ENCODE measurements around the gene ITGA7.

Gene ITGA7

GRCh38 chr12:55698965-55699364 is 8.7 kb downstream of the ITGA7 start:
- no peak for DNase-seq (ENCODE audit: low read depth)

- no peak for DNase-seq (ENCODE audit: low read depth)
Observed at GRCh38 chr12:55698241-55698955, 9.3 kb downstream of the ITGA7 start.

- no peak for DNase-seq (ENCODE audit: low read depth)
Observed at GRCh38 chr12:55697686-55698085, 10.0 kb downstream of the ITGA7 start.

DNA sequence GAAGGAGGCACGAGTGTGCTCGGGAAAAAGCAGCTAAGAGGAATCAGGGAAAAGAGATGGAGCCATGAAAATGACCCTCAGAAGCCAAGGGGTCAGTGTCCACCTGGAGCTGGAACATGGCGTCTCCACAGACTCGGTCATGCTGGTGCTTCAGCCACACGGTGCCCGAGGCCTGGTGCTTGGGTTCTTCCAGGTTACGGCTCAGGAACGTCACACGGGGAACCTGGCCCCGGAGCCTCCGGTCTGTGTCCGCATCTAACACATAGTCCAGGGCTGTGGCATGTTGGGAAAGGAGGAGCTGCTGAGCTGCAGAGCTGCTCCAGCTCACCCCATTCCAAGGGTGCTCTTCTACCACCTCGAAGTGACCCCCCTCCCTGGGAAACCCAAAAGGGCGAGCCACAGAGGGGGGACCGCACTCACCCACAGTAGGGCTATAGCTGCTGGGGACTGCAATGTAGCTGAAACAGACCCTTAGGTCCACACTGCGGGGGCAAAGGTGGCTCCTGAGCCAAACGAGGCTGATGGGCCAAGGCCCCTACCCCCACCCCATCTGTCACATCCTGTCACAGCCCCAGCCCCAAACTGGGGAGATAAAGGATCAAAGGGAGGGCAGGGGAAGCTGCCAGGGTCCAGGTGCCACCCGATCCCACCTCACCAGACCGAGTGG is 10.8 kb downstream of the ITGA7 start:
- no peak for DNase-seq (ENCODE audit: low read depth)

DNA sequence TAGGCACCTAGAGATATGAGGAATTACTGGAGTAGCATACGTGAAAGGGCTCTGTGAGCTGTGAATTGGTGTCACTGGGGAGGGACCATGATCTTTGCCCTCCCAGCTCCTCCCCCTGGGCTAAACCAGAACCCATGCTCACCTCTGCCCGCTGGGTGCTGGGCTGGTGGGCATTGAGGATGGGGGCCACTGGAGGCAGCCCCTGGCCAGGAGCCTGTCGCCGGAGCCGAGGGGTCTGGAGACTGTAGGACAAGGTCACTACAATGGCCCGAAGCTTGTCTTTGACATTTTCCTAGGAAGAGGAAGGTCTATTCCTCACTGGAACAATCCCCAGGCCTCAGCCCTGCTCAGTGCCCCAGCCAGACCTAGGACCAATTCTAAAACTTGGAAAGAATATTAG is 11.6 kb downstream of the ITGA7 start:
- no peak for DNase-seq (ENCODE audit: low read depth)

- DNase-seq (ENCODE audit: low read depth) = no peak
Observed at GRCh38 chr12:55695349-55695748, 12.4 kb downstream of the ITGA7 start.

- no peak for DNase-seq (ENCODE audit: low read depth)
Observed at GRCh38 chr12:55694651-55695050, 13.1 kb downstream of the ITGA7 start.

- no peak for DNase-seq (ENCODE audit: low read depth)
Observed at GRCh38 chr12:55694188-55694515, 13.6 kb downstream of the ITGA7 start.

- no peak for DNase-seq (ENCODE audit: low read depth)
Observed at GRCh38 chr12:55693323-55694187, 14.1 kb downstream of the ITGA7 start.

- DNase-seq (ENCODE audit: low read depth) = no peak
Observed at GRCh38 chr12:55692631-55693322, 14.9 kb downstream of the ITGA7 start.

DNA sequence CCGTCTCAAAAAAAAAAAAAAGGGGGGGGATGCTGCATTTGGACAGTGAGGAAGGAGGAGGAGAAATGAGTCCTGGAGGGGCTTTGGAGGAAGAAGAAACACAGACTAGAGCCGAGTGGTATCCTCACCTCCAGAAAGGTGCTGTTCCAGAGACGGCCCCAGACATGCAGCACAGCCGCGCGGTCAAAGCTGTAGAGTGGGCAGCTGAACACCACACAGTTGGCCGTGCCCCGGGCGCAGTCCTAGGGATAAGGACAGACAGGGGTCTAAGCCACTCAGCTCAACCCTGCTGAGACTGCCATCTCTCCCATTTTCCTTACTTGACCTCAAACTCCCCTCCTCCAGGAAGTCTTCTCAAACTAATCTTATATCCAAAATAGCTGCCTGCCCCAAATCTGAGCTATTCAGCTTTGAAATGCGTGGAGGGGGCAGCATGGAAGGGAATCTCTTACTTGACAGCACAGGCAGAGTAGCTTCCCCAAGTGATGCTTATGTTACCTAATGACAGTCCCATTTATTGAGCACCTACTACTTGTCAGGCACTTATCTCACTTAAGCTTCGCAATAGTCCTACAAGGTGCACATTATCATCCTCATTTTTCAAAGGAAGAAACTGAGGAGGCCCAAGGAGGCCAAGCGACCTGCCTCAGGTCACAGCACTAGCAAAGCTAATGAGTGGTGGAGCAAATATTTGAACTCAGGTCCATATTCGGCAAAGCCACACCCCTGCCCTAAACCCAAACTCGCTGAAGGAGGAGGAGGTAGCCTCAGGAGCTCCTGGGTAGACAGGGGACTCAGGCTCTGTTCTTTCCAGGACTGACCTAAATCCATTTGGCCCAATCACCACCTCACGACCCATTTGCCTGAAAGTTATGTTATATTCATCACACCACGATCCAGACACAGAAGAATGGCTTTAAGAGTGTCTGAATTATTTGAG is 18.7 kb downstream of the ITGA7 start:
- no peak for DNase-seq (ENCODE audit: low read depth)

DNA sequence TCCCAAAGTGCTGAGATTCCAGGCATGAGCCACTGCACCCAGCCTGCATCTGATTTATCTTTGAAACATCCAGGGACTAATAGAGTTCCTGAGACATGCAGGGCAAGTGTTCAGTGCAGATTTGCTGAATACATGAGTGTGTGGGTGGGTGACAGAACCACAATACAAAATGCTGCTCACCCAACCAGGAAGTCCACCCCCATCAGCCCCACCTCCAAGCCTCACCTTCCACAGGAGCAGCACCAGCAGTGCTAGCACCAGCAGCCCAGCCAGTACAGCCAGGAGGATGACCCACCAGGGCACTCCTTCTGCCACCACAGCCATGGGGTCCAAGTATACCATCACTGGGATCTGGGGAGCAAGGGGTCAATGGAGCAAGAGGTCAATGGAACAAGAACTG is 20.0 kb downstream of the ITGA7 start:
- DNase-seq (ENCODE audit: low read depth) = peak; percentile 11

DNA sequence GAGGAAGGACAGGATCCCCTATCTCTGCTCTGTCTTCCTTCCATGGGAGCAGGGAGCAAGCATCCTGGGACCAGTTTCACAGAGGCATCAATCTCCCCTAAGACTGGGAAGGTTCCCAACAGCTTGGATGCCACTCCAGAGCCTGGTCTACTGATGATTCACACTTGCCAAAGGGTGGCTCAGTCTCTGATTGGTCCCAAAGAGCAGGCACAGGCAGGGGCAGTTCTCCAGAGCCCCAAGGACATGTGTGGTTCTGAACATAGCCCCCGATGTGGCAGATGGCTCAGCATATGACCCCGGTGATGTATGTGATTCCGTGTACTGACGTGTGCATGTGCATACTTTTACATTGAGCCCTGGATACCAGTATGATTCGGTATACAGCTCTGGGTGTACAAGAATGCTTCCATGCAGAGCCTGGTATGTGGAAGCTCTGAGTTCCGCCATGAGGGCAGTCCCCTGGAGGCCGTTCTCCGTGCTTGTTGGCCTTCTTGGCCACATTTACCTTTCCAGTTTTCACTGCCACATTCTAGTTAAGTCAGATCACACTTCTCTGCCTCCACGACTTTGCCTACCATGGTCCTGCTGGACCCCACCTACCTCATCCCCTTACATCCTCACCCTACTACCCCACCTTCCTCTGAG is 21.2 kb downstream of the ITGA7 start:
- DNase-seq (ENCODE audit: low read depth) = no peak

DNA sequence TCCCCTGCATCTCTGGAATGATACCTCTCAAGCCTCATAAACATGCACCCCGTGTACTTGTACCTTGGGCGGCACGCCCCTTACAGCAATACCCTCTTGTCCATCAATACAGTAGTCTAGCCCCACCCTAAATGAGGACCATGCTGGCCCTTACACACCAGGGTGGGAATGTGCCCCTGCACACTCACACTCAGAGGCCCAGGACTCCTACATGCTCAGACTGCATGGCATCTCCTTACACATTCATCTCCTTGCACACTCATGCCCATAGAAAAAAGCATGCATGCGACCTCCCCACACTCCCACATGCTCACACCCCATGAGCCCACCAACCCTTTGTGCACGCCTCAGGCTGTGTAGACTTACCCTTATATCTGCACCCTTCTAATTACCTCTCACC is 22.0 kb downstream of the ITGA7 start:
- DNase-seq (ENCODE audit: low read depth) = no peak

DNA sequence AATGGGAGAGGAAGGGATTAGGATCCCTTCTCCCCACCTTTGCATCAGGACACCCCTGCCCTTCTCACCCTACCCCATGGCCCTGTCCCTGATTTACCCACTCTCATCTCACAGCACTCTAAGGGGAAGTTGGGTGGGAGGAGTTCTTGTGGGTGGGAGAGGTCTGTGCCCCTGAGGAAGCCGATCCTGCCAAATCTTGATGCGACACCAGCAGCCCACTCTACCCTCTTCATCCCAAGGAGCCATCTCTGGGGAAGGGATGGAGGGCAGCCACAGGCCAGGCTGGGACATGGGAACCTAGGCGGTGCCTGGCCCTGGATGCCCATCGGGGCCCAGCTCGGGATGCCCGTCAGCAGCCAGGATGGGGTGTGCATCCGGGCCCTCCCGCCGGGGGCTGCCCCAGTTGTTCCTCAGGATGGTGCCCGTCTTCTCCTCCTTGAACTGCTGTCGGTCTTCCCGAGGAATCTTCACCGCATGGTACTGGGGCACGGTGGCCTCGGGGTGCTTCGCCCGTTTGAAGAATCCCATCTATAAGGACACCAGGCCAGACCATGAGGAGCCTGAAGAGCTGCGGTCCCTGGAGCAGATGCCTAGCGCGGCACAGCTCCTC is 22.8 kb downstream of the ITGA7 start:
- no peak for DNase-seq (ENCODE audit: low read depth)

DNA sequence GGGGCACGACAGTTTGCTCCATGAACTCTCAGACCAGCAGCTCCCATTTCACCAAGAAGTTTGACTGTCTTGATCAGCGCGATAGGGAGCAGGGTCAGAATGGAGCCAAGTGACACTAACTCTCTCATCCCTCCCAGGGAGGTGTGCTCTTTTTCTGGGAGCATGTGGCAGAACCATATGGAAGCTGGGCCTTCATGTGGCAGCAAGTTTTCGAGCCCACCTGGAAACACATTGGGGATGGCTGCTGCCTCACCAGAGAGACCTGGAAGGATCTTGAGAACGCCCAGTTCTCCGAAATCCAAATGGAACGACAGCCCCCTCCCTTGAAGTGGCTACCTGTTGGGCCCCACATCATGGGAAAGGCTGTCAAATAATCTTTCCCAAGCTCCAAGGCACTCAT is 24.0 kb downstream of the ITGA7 start:
- DNase-seq (ENCODE audit: low read depth) = no peak

GRCh38 chr12:55682087-55682796 is 25.5 kb downstream of the ITGA7 start:
- no peak for DNase-seq (ENCODE audit: low read depth)

DNA sequence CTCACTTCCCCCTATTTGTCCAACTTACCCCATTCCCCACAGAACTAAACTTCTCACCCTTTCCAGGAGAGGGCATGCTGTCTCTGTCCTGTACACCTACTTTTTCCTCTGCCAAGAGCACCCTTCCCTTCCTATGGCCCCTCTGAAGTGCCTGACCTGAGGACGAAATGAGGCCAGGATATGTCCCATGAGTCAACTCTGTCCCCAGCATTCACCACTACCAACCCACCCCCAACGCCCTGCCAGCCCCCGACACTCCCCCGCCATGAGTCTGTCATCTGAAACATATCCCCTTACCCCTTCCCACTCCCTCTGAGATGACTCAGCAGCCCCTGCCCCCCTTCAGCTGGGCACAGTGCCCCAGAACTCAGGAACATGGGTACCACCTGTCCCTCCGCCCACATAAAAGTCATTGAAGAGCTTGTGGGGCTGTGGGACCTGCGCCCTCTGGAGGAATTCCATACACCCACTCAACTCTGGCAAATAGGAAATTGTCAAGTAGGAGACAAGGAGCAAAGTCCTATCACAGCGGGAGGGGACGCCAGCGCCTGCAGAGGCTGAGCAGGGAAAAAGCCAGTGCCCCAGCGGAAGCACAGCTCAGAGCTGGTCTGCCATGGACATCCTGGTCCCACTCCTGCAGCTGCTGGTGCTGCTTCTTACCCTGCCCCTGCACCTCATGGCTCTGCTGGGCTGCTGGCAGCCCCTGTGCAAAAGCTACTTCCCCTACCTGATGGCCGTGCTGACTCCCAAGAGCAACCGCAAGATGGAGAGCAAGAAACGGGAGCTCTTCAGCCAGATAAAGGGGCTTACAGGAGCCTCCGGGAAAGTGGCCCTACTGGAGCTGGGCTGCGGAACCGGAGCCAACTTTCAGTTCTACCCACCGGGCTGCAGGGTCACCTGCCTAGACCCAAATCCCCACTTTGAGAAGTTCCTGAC is 26.3 kb downstream of the ITGA7 start:
- no peak for DNase-seq (ENCODE audit: low read depth)

DNA sequence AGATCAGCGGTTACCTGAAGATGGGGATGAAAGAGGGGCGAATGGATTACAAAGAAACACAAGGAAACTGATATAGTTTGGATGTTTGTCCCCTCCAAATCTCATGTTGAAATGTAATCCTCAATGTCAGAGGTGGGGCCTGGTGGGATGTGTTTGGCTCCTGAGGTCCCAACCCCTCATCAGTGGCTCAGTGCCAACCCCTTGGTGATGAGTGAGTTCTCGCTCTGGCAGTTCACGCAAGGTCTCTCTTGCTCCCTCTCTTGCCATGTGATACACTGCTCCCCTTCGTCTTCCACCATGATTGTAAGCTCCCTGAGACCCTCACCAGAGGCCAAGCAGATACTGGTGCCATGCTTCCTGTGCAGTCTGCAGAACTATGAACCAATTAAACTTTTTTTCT is 28.0 kb downstream of the ITGA7 start:
- no peak for DNase-seq (ENCODE audit: low read depth)
